Heart left ventricle (tissue), 13 donors: ENCODE results near the gene RFTN2.

ENCODE experiments used
- POLR2A ChIP-seq, 2 donors: fragments of 450-650 bp; IDR thresholded peaks; one replicate each; pipeline ENCODE4 v1.6.1; 2017; ENCODE audit warnings: antibody characterized with exemption in 2 of 2, mild to moderate bottlenecking in 2 of 2, moderate library complexity in 2 of 2
- TF ChIP-seq, protein P1 (sequence below), 12 donors: fragments of 200-600 bp; sonication (generic) in 4 of 12; IDR thresholded peaks; one replicate each; pipeline versions ENCODE4 v1.5.0 to v1.8.0; 2018 to 2022; ENCODE audit warnings: antibody characterized with exemption in 12 of 12, mild to moderate bottlenecking in 5 of 12
- donor health status: ischemic (EF 13 %, LVEDD 7.1; RV severe dilation, severe dysfunction).
- donor health status: DM: no; HTN: yes; CAD: no.
- donor health status: DM: no; HTN: no; CAD: no.
- donor health status: ischemic (EF 25% LVEDD 6.9; RV normal size, moderate dysfunction).
- donor health status: ischemic (EF 25% LVEDD 5.7; RV mildly dilated, moderate dysfunction).
- donor health status: ischemic (EF 35%, LVEDD 5.7; RV mildly dilated, moderate dysfunction).
- donor health status: nonischemic (EF 11% LVEDD 7.7; RV severe dilation, severe dysfunction).
- donor health status: DM: yes; HTN: yes; CAD: no.
- donor health status: PGD.
- donor health status: ischemic (EF 29% LVEDD 5.4; RV normal size, mild dysfunction).
- donor health status: nonischemic (EF 23%, LVEDD 6.1; RV moderate dilation, normal function).

GRCh38 chr2:197556456-197556855 is 118.9 kb downstream of the RFTN2 start:
- TF ChIP-seq, protein P1, sequence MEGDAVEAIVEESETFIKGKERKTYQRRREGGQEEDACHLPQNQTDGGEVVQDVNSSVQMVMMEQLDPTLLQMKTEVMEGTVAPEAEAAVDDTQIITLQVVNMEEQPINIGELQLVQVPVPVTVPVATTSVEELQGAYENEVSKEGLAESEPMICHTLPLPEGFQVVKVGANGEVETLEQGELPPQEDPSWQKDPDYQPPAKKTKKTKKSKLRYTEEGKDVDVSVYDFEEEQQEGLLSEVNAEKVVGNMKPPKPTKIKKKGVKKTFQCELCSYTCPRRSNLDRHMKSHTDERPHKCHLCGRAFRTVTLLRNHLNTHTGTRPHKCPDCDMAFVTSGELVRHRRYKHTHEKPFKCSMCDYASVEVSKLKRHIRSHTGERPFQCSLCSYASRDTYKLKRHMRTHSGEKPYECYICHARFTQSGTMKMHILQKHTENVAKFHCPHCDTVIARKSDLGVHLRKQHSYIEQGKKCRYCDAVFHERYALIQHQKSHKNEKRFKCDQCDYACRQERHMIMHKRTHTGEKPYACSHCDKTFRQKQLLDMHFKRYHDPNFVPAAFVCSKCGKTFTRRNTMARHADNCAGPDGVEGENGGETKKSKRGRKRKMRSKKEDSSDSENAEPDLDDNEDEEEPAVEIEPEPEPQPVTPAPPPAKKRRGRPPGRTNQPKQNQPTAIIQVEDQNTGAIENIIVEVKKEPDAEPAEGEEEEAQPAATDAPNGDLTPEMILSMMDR (IDR thresholded peaks at IDR 0.05): no peak
- no peak for TF ChIP-seq POLR2A (IDR thresholded peaks at IDR 0.05)
